GM19397 (cell line): ENCODE results near the gene MEP1B.
"Not testable (repeated sequence)": the region's sequence is repeated elsewhere in the genome, so short reads cannot be mapped to it uniquely, and the experiment has no call there.

Source experiments
- ATAC-seq: cut with Tn5 transposase; IDR thresholded peaks from one replicate; pipeline ENCODE4 v1.9.1; 2021; ENCODE audit warnings: mild to moderate bottlenecking, moderate library complexity; ENCODE audit not compliant: unreplicated experiment

Gene MEP1B

GRCh38 chr18:32189790-32190189 is at the start of gene MEP1B:
TSS of gene MEP1B (plus strand) at chr18:32190039. CDS start at chr18:32190071, 32 bp downstream.
- no peak for ATAC-seq

DNA sequence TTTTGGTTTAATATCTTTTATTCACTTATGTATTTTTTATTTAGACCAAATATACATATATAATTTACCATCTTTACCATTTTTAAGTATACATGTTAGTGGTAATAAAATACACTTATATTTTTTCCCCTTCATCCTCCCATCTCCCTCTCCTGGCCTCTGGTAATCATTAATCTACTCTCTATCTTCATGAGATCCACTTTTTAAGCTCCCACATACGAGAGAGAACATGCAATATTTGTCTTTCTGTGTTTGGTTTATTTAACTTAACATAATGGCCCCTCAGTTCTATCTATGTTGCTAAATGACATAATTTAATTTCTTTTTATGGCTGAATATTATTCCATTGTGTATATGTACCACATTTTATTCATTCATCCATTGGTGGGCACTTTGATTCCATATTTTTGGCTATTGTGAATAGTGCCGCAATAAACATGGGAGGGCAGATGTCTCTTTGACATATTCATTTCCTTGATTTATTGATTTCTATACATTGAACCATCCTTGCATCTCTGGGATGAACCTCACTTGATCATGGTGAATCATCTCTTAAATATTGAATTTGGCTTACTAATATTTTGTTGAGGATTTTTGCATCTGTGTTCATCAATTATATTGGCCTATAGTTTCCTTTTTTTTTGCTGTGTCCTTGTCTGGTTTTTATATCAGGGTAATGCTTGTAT is 41.5 kb upstream of the MEP1B start:
- no peak for ATAC-seq

GRCh38 chr18:32152705-32153448 is 37.0 kb upstream of the MEP1B start:
- ATAC-seq: peak; percentile 68

DNA sequence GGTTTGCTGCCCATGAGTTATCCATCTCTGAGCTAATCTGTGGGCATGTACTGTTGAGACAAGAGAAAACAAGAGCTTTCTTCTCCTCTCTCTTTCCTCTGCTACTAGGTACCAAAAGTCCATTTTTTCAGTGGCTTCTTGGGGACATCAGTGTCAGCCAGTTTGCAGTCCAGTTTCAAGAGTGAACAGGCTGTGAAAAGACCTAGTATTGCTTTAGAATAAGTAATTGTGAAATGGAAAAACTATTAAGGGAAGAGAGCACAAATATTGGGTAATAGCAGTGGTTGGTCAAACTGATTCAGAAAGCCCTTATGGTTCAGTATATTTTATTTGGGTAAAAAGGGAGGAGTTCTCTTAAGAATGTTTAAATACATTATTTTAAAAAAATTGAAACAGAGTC is 33.0 kb upstream of the MEP1B start:
- ATAC-seq: no peak

GRCh38 chr18:32157580-32157979 is 32.3 kb upstream of the MEP1B start:
- no peak for ATAC-seq

GRCh38 chr18:32158108-32158624 is 31.7 kb upstream of the MEP1B start:
- peak; percentile 91 for ATAC-seq

- ATAC-seq: not testable (repeated sequence)
Observed at GRCh38 chr18:32158631-32159030, 31.2 kb upstream of the MEP1B start.

DNA sequence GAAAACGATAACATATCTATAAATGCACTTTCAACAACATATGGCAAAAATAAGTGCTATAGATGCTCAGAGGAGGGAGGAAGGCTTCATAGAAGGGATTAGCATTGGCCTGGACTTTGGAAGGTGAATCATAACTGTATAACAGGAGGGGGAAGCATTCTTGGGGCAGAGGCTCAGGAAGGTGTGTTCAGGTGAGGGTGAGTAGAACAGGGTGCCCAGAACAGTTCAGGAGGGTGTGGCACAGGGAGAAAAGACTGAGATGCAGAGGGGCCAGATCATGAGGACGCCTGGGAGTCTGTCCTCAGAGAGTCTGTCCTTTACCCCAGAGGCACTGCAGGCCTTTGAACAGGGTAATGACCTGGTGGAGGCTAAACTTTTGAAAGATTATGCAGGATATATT is 29.3 kb upstream of the MEP1B start:
- ATAC-seq: no peak

DNA sequence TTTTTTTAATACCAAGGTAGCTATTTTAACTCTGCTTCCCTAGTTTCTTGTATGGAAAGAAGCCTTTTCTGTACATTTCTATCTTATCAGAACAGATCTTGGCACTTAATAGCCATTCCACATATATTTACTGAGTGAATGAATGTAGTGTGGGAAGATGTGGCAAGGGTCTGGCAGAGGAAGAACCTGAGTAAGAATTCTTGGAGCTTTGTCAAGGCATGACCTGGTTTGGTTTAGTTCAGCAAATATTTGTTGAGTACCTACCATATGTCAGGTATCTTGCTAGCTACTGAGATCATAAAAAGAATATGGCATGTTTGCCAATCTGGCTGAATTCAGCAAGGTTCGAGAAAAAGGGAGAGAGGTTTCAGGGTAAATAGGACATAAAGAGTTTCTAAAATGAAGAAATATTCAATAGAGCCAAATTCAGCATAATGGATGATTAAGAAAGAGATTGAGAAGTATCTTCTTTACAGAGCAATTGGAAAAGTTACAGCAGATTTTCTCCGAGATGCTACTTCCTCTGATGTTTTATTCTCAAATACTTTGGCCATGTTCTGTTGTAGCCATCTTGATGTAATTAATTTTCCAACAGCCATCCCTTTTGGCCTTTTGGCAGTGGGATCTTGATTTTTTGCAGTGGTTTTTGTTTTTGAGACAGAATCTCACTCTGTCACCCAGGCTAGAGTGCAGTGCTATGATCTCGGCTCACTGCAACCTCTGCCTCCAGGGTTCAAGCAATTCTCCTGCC is 21.7 kb upstream of the MEP1B start:
- no peak for ATAC-seq

GRCh38 chr18:32173654-32174053 is 16.2 kb upstream of the MEP1B start:
- ATAC-seq: no peak

- no peak for ATAC-seq
Observed at GRCh38 chr18:32174719-32175118, 15.1 kb upstream of the MEP1B start.

DNA sequence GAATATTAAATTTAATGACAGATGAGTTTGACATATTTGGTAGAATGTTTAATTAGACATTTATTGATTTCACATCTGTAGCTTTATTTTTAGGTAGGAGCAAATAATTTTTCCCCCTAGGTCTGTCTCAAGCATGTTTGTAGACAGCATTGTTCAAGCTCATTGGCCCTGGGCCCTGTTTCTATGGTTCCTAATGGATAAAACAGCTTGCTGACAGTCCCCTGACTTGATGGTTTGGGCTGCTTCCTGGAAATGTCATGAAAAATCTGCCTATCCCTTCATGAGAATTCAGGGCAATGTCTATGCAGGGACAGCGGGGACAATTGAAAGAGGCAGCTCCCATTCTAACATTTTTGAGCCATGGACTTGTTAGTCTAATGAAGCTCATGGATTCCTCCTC is 14.6 kb upstream of the MEP1B start:
- no peak for ATAC-seq

GRCh38 chr18:32176745-32177144 is 13.1 kb upstream of the MEP1B start:
- ATAC-seq: not testable (repeated sequence)

DNA sequence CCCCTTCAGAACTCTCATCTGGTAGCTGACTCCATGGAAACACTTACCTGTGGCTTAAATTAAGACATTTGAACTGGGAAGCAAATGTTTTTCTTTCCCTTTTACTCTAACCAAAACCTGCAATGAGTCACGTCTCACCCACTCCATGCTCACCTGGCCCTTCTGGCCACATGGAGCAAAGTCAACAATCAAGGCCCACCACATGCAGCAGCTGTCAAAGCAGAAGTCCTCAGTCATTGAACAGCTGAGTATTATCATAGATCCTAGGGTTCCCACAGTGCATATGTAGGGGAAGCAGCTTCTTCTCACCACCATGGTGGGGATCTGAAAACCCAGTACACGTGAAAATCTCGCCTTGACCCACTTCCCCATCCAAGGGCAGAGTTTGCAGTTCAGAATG is 12.3 kb upstream of the MEP1B start:
- ATAC-seq: no peak

GRCh38 chr18:32183503-32183902 is 6.3 kb upstream of the MEP1B start:
- no peak for ATAC-seq

GRCh38 chr18:32190209-32190608 is 370 bp downstream of the MEP1B start:
- ATAC-seq: no peak

GRCh38 chr18:32195881-32196815 is 6.3 kb downstream of the MEP1B start:
- no peak for ATAC-seq

DNA sequence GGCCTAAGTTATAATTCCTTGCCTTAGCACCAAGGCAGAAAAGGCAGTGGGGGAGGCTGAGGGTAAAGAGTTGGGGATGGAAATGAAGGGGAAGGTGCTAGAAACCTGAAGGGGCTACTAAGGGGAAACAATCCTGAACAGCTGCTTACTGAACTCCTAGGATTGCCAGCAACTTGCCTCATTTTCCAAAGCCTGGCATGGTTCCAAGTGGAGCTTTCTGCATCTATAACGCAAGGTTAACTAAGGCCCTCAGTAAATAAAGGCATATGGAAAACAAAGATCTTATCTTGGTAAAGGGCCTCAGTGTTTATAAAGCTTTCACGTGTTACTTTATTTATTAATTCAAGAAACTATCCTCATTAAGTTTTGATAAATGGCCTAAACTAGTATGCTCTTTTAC is 10.9 kb downstream of the MEP1B start:
- ATAC-seq: no peak

DNA sequence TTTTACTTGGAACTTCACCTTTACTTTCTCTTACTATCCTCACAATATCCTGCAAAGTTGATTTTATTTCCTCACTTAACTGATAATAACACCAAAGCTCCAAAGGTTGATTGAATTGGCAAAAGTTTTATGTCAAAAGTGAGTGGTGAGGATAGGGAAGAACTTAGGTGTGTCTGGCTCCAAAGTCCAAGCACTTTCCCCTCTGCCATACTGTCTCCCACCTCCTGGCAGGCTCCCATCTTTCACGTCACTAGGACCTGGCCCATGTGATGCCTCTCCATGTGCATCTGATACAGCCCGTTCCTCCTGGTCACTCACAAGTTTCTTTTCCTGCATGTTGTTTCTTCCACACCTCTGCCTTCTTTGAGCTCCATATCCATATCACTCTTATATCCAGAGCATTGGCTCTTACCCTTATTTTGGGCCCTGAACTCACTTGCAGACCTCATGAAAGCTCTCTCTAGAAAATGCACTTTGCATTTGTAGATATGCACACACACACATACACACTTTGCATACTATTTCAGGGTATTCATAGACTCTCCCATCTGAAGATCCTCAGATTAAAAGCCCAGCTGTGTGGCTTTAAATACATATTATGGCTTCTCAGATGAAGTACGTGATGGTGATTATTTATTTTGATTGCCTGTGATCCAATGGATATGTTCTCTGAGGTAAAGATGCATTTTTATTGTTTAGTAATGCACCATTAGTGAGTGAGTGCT is 12.3 kb downstream of the MEP1B start:
- no peak for ATAC-seq

DNA sequence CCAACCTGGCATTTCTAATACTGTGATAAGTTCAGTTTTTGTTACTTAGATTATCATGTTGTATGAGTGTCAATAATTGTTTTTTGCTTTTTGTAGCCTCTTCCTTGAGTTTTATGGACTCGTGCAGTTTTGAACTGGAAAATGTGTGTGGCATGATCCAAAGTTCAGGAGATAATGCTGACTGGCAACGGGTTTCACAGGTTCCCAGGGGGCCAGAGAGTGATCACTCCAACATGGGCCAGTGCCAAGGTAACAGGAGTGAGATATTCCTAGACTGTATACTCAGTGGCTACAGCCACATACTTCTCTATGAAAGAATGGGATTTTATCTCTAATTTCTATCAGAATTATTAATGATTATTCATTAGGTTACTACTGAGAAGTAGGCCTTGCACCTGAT is 18.2 kb downstream of the MEP1B start:
- ATAC-seq: no peak
